NB4 (cell line): ENCODE results near the gene SLC20A1.

ENCODE experiments used
- MYC ChIP-seq: IDR thresholded peaks from 2 replicates; pipeline ENCODE4 v1.6.1; 2011; ENCODE audit warnings: low read depth, low read length
- POLR2A ChIP-seq: IDR thresholded peaks from 2 replicates; pipeline ENCODE4 v1.6.1; 2011; ENCODE audit warnings: mild to moderate bottlenecking; ENCODE audit not compliant: insufficient read length; ENCODE audit errors: extremely low read depth
- TF ChIP-seq, protein P1 (sequence below): IDR thresholded peaks from one replicate; pipeline ENCODE4 v1.5.1; 2012; ENCODE audit warnings: low read depth, low read length
- TF ChIP-seq, protein P2 (sequence below): IDR thresholded peaks from 2 replicates; pipeline ENCODE4 v1.6.1; 2011; ENCODE audit warnings: low read depth, low read length

DNA sequence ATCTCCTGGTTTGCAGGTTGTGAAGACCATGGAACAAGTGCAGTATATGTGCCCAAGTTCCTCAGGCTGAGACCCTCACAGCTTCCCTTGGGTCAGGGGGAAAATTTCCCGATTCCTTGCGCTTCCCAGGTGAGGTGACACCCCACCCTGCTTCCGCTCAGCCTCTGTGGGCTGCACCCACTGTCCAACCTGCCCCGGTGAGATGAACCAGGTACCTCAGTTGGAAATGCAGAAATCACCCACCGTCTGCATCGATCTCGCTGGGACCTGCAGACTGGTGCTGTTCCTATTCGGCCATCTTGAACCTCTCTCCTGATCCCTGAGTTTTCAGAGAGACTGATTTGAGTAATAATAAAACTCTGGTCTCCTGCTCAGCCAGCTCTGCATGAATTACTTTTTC, 30.7 kb upstream of the SLC20A1 start:
- TF ChIP-seq POLR2A (no peak), MYC (no peak)
- TF ChIP-seq, protein P1, sequence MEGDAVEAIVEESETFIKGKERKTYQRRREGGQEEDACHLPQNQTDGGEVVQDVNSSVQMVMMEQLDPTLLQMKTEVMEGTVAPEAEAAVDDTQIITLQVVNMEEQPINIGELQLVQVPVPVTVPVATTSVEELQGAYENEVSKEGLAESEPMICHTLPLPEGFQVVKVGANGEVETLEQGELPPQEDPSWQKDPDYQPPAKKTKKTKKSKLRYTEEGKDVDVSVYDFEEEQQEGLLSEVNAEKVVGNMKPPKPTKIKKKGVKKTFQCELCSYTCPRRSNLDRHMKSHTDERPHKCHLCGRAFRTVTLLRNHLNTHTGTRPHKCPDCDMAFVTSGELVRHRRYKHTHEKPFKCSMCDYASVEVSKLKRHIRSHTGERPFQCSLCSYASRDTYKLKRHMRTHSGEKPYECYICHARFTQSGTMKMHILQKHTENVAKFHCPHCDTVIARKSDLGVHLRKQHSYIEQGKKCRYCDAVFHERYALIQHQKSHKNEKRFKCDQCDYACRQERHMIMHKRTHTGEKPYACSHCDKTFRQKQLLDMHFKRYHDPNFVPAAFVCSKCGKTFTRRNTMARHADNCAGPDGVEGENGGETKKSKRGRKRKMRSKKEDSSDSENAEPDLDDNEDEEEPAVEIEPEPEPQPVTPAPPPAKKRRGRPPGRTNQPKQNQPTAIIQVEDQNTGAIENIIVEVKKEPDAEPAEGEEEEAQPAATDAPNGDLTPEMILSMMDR, result no peak
- TF ChIP-seq, protein P2, sequence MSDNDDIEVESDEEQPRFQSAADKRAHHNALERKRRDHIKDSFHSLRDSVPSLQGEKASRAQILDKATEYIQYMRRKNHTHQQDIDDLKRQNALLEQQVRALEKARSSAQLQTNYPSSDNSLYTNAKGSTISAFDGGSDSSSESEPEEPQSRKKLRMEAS, result no peak
